Measurements from ENCODE around the gene ZC3H7A.

ZC3H7A gene

DNA sequence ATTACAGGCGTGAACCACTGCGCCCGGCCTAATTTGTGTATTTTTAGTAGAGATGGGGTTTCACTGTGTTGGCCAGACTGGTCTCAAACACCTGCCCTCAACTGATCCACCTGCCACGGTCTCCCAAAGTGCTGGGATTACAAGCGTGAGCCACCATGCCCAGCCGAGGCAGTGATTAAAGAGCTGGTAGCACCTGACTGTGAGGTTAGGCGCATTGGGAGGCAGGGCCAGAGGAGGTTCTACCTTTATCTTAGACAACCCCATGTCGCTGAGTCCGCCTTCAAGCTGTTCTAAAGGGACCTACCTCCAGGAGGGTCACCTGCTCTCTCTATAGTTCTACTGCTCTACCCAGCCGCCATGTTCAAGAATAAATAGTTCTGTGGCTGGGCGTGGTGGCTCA is 46.1 kb upstream of the ZC3H7A start:
- POLR2A ChIA-PET = no interaction called here

DNA sequence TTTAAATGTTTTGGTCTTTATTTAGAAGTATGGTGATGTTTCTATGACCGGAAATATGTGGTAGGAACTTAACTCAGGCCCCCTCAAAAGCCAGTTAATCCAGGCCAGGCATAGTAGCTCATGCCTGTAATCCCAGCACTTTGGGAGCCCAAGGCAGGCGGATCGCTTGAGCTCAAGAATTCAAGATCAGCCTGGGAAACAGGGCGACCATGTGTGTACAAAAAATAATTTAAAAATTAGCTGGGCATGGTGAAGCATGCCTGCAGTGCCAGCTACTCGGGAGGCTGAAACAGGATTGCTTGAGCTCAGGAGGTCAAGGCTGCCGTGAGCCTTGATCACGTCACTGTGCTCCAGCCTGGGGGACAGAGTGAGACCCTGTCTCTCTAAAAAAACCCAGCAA is 44.0 kb upstream of the ZC3H7A start:
- CTCF ChIA-PET = no interaction called here
- H3K4me3 ChIP-seq (ENCODE audit: low read depth, low read length) = no peak overlapping the region
- H3K36me3 ChIP-seq (ENCODE audit: control insufficient read depth in 2 of 2, insufficient read depth in 1 of 2, low read length in 2 of 2) = peaks cover 71 to 94% of the 10 kb centered on the region in 2 experiments
- no peak overlapping the region for H3K27ac ChIP-seq (ENCODE audit: extremely low read depth, low read depth, low read length)
- no peaks in the 10 kb centered on the region for H3K9me3 ChIP-seq (ENCODE audit: control insufficient read depth, insufficient read depth, low read depth, low read length)
- peaks cover 9% of the 10 kb centered on the region for H3K4me1 ChIP-seq (ENCODE audit: control insufficient read depth, insufficient read depth, low read length)
- POLR2A ChIA-PET = interaction anchor here (1.5 kb wide), 1 partner anchor 10 kb away, joined by 7 read pairs; the partner anchor contains the start of gene RSL1D1
- TF ChIP-seq, protein P1, sequence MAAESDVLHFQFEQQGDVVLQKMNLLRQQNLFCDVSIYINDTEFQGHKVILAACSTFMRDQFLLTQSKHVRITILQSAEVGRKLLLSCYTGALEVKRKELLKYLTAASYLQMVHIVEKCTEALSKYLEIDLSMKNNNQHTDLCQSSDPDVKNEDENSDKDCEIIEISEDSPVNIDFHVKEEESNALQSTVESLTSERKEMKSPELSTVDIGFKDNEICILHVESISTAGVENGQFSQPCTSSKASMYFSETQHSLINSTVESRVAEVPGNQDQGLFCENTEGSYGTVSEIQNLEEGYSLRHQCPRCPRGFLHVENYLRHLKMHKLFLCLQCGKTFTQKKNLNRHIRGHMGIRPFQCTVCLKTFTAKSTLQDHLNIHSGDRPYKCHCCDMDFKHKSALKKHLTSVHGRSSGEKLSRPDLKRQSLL (tag by site-specific recombination; IDR thresholded peaks at IDR 0.05) = no peak
- TF ChIP-seq ZNF626 (tag by site-specific recombination; IDR thresholded peaks at IDR 0.05) (no peak), ZNF416 (tag by site-specific recombination; IDR thresholded peaks at IDR 0.05) (no peak), KLF8 (tag by site-specific recombination; IDR thresholded peaks at IDR 0.05) (no peak), ZNF677 (tag by site-specific recombination; IDR thresholded peaks at IDR 0.05) (no peak), BCL11B (tag by site-specific recombination; IDR thresholded peaks at IDR 0.05; ENCODE audit: low read depth) (no peak), ZNF146 (tag by site-specific recombination; IDR thresholded peaks at IDR 0.05) (no peak), ZNF214 (tag by site-specific recombination; IDR thresholded peaks at IDR 0.05; ENCODE audit: borderline replicate concordance) (no peak), ZNF624 (tag by site-specific recombination; IDR thresholded peaks at IDR 0.05) (no peak), ZNF133 (tag by site-specific recombination; IDR thresholded peaks at IDR 0.05) (no peak)
- TF ChIP-seq, protein P2, sequence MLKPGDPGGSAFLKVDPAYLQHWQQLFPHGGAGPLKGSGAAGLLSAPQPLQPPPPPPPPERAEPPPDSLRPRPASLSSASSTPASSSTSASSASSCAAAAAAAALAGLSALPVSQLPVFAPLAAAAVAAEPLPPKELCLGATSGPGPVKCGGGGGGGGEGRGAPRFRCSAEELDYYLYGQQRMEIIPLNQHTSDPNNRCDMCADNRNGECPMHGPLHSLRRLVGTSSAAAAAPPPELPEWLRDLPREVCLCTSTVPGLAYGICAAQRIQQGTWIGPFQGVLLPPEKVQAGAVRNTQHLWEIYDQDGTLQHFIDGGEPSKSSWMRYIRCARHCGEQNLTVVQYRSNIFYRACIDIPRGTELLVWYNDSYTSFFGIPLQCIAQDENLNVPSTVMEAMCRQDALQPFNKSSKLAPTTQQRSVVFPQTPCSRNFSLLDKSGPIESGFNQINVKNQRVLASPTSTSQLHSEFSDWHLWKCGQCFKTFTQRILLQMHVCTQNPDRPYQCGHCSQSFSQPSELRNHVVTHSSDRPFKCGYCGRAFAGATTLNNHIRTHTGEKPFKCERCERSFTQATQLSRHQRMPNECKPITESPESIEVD (tag by site-specific recombination; IDR thresholded peaks at IDR 0.05) = no peak
- TF ChIP-seq, protein P3, sequence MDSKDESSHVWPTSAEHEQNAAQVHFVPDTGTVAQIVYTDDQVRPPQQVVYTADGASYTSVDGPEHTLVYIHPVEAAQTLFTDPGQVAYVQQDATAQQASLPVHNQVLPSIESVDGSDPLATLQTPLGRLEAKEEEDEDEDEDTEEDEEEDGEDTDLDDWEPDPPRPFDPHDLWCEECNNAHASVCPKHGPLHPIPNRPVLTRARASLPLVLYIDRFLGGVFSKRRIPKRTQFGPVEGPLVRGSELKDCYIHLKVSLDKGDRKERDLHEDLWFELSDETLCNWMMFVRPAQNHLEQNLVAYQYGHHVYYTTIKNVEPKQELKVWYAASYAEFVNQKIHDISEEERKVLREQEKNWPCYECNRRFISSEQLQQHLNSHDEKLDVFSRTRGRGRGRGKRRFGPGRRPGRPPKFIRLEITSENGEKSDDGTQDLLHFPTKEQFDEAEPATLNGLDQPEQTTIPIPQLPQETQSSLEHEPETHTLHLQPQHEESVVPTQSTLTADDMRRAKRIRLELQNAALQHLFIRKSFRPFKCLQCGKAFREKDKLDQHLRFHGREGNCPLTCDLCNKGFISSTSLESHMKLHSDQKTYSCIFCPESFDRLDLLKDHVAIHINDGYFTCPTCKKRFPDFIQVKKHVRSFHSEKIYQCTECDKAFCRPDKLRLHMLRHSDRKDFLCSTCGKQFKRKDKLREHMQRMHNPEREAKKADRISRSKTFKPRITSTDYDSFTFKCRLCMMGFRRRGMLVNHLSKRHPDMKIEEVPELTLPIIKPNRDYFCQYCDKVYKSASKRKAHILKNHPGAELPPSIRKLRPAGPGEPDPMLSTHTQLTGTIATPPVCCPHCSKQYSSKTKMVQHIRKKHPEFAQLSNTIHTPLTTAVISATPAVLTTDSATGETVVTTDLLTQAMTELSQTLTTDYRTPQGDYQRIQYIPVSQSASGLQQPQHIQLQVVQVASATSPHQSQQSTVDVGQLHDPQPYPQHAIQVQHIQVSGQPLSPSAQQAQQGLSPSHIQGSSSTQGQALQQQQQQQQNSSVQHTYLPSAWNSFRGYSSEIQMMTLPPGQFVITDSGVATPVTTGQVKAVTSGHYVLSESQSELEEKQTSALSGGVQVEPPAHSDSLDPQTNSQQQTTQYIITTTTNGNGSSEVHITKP (tag by site-specific recombination; IDR thresholded peaks at IDR 0.05) = no peak
- TF ChIP-seq, protein P4, sequence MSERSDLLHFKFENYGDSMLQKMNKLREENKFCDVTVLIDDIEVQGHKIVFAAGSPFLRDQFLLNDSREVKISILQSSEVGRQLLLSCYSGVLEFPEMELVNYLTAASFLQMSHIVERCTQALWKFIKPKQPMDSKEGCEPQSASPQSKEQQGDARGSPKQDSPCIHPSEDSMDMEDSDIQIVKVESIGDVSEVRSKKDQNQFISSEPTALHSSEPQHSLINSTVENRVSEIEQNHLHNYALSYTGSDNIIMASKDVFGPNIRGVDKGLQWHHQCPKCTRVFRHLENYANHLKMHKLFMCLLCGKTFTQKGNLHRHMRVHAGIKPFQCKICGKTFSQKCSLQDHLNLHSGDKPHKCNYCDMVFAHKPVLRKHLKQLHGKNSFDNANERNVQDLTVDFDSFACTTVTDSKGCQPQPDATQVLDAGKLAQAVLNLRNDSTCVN (tag by site-specific recombination; optimal IDR thresholded peaks at IDR 0.05) = no peak
- TF ChIP-seq, protein P5, sequence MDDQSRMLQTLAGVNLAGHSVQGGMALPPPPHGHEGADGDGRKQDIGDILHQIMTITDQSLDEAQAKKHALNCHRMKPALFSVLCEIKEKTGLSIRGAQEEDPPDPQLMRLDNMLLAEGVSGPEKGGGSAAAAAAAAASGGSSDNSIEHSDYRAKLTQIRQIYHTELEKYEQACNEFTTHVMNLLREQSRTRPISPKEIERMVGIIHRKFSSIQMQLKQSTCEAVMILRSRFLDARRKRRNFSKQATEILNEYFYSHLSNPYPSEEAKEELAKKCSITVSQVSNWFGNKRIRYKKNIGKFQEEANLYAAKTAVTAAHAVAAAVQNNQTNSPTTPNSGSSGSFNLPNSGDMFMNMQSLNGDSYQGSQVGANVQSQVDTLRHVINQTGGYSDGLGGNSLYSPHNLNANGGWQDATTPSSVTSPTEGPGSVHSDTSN (CRISPR knock-in tag; IDR thresholded peaks at IDR 0.05) = no peak

More for the DNA sequence above, 46.1 kb upstream of the ZC3H7A start:
- no peak for TF ChIP-seq ZNF211 (tag by site-specific recombination; IDR thresholded peaks at IDR 0.05; ENCODE audit: low read depth)
- no peak for TF ChIP-seq ZNF791 (tag by site-specific recombination; IDR thresholded peaks at IDR 0.05)
- TF ChIP-seq ZNF175 (tag by site-specific recombination; IDR thresholded peaks at IDR 0.05) = no peak
- TF ChIP-seq, protein P6, sequence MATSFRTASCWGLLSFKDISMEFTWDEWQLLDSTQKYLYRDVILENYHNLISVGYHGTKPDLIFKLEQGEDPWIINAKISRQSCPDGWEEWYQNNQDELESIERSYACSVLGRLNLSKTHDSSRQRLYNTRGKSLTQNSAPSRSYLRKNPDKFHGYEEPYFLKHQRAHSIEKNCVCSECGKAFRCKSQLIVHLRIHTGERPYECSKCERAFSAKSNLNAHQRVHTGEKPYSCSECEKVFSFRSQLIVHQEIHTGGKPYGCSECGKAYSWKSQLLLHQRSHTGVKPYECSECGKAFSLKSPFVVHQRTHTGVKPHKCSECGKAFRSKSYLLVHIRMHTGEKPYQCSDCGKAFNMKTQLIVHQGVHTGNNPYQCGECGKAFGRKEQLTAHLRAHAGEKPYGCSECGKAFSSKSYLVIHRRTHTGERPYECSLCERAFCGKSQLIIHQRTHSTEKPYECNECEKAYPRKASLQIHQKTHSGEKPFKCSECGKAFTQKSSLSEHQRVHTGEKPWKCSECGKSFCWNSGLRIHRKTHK (tag by site-specific recombination; IDR thresholded peaks at IDR 0.05) = no peak
- no peak for TF ChIP-seq SALL2 (tag by site-specific recombination; IDR thresholded peaks at IDR 0.05; ENCODE audit: borderline replicate concordance)
- no peak for TF ChIP-seq ZNF169 (tag by site-specific recombination; IDR thresholded peaks at IDR 0.05)
- TF ChIP-seq HOXD13 (CRISPR knock-in tag; IDR thresholded peaks at IDR 0.05; ENCODE audit: borderline replicate concordance) = no peak
- no peak for TF ChIP-seq ZNF660 (tag by site-specific recombination; IDR thresholded peaks at IDR 0.05)
- TF ChIP-seq, protein P7, sequence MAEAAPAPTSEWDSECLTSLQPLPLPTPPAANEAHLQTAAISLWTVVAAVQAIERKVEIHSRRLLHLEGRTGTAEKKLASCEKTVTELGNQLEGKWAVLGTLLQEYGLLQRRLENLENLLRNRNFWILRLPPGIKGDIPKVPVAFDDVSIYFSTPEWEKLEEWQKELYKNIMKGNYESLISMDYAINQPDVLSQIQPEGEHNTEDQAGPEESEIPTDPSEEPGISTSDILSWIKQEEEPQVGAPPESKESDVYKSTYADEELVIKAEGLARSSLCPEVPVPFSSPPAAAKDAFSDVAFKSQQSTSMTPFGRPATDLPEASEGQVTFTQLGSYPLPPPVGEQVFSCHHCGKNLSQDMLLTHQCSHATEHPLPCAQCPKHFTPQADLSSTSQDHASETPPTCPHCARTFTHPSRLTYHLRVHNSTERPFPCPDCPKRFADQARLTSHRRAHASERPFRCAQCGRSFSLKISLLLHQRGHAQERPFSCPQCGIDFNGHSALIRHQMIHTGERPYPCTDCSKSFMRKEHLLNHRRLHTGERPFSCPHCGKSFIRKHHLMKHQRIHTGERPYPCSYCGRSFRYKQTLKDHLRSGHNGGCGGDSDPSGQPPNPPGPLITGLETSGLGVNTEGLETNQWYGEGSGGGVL (tag by site-specific recombination; IDR thresholded peaks at IDR 0.05) = no peak
- H3K9me3 ChIP-seq (ENCODE audit: control insufficient read depth, insufficient read depth, low read depth, low read length) = no peaks in the 10 kb centered on the region
- no peak overlapping the region for H3K4me3 ChIP-seq (ENCODE audit: low read depth, low read length)
- H3K36me3 ChIP-seq (ENCODE audit: control insufficient read depth in 2 of 2, insufficient read depth in 1 of 2, low read length in 2 of 2) = peaks cover 79 to 94% of the 10 kb centered on the region in 2 experiments
- no peak overlapping the region for H3K27ac ChIP-seq (ENCODE audit: extremely low read depth, low read depth, low read length)
- H3K4me1 ChIP-seq (ENCODE audit: control insufficient read depth, insufficient read depth, low read length) = no peaks in the 10 kb centered on the region
- CTCF ChIA-PET = interaction anchor here (0.6 kb wide), 1 partner anchor 19 kb away, joined by 3 read pairs; no protein-coding TSS in a partner anchor
